Endothelial cell of umbilical vein (primary cell): ENCODE measurements around the gene TNNI3K. TPM values are rescaled to one million over a fixed set of nuclear protein-coding genes. Genes with fewer than 3 reads are reported as not detected.

ENCODE experiments used
- BruUV-seq: library from RNA; stranded (reverse); fragments of 400-500 nt; replicated peaks from 2 replicates; lab custom pipeline; 2021; lab: Mats Ljungman, UMichigan
- CTCF ChIA-PET: fragments of 300-600, 350-600 bp; sonication (Branson Sonifier 250); formaldehyde crosslinking; loops from one replicate; lab custom pipeline; 2021; ENCODE audit warnings: antibody characterized with exemption, inconsistent platforms; lab: Charles Lee
- POLR2A ChIA-PET: fragments of 300-600, 350-600 bp; sonication (Branson Sonifier 250); formaldehyde crosslinking; loops from one replicate; lab custom pipeline; 2021; ENCODE audit warnings: antibody characterized with exemption, inconsistent platforms; lab: Charles Lee
- DNase-seq: peaks from one replicate; pipeline ENCODE4 v3.0.0-alpha.2; 2011; ENCODE audit warnings: low read depth, low spot score
- FAIRE-seq: peaks from 2 replicates; lab custom pipeline; 2011; peaks lifted over from hg19 to GRCh38; lab: Jason Lieb, UNC
- H2AFZ ChIP-seq: 2 replicates; pipeline ENCODE4 v1.6.0; 2012; ENCODE audit warnings: low read depth, low read length, control low read depth, inconsistent platforms
- H3K27ac ChIP-seq: 2 replicates; pipeline ENCODE4 v1.5.1; 2011; ENCODE audit warnings: low read depth, mild to moderate bottlenecking, control low read depth, low read length, moderate library complexity; ENCODE audit not compliant: insufficient read depth
- H3K27me3 ChIP-seq, 2 experiments: 2 replicates each; pipeline versions ENCODE4 v1.6.0 to v1.6.1; 2011; ENCODE audit warnings: low read length in 2 of 2, mixed read lengths in 1 of 2; ENCODE audit not compliant: control insufficient read depth in 2 of 2, insufficient read depth in 2 of 2
- H3K36me3 ChIP-seq, 2 experiments: 2 replicates in 1 of 2; 3 replicates in 1 of 2; pipeline ENCODE4 v1.5.1; 2011; ENCODE audit warnings: low read length in 2 of 2, mild to moderate bottlenecking in 1 of 2, moderate library complexity in 1 of 2; ENCODE audit not compliant: control insufficient read depth in 2 of 2, insufficient read depth in 2 of 2; ENCODE audit errors: extremely low read depth in 1 of 2
- H3K4me1 ChIP-seq: 3 replicates; pipeline ENCODE4 v1.5.1; 2011; ENCODE audit warnings: mild to moderate bottlenecking, low read length; ENCODE audit not compliant: control insufficient read depth, insufficient read depth; ENCODE audit errors: extremely low read depth
- H3K4me2 ChIP-seq: 2 replicates; pipeline ENCODE4 v1.6.1; 2011; ENCODE audit warnings: low read length, control low read depth, mixed read lengths; ENCODE audit not compliant: insufficient read depth
- H3K4me3 ChIP-seq, 3 experiments: fragments of 200-600 bp in 1 of 3; sonication (generic), shearing (Covaris generic) in 1 of 3; replicated peaks in 1 of 3; 2 replicates each; pipeline ENCODE4 v1.5.1; 2011 to 2016; ENCODE audit warnings: control low read depth in 3 of 3, low read length in 3 of 3, mild to moderate bottlenecking in 2 of 3, inconsistent platforms in 1 of 3, low read depth in 1 of 3, moderate library complexity in 1 of 3; ENCODE audit not compliant: insufficient read depth in 1 of 3
- H3K79me2 ChIP-seq: 2 replicates; pipeline ENCODE4 v1.6.0; 2012; ENCODE audit warnings: low read length, inconsistent platforms; ENCODE audit not compliant: control insufficient read depth, insufficient read depth
- H3K9ac ChIP-seq: replicated peaks from 2 replicates; pipeline ENCODE3; 2011; ENCODE audit warnings: low read length, control low read depth; ENCODE audit not compliant: insufficient read depth; ENCODE audit errors: extremely low read depth
- H3K9me1 ChIP-seq: replicated peaks from 3 replicates; pipeline ENCODE4 v1.6.0; 2011; ENCODE audit warnings: mild to moderate bottlenecking, low read length; ENCODE audit not compliant: control insufficient read depth, insufficient read depth; ENCODE audit errors: extremely low read depth
- H3K9me3 ChIP-seq: replicated peaks from 2 replicates; pipeline ENCODE4 v1.5.1; 2012; ENCODE audit warnings: low read length, inconsistent platforms; ENCODE audit not compliant: control insufficient read depth, insufficient read depth
- H4K20me1 ChIP-seq: replicated peaks from 2 replicates; pipeline ENCODE3; 2011; ENCODE audit warnings: mild to moderate bottlenecking, low read length; ENCODE audit not compliant: control insufficient read depth, insufficient read depth; ENCODE audit errors: extremely low read depth
- EZH2 ChIP-seq: IDR thresholded peaks from 2 replicates; pipeline ENCODE4 v1.6.1; 2012; ENCODE audit warnings: borderline replicate concordance, low read depth, mild to moderate bottlenecking, moderate library complexity, low read length, inconsistent platforms; ENCODE audit not compliant: severe bottlenecking
- FOS ChIP-seq: IDR thresholded peaks from 2 replicates; pipeline ENCODE4 v1.6.1; 2011; ENCODE audit warnings: mild to moderate bottlenecking, low read length, moderate library complexity, borderline replicate concordance; ENCODE audit not compliant: insufficient read depth
- GATA2 ChIP-seq: IDR thresholded peaks from 2 replicates; pipeline ENCODE4 v1.7.0; 2011; ENCODE audit warnings: low read depth, mild to moderate bottlenecking, moderate library complexity, mixed read lengths, low read length; ENCODE audit not compliant: insufficient read length, insufficient read depth
- JUN ChIP-seq: IDR thresholded peaks from 2 replicates; pipeline ENCODE4 v1.6.1; 2011; ENCODE audit warnings: borderline replicate concordance, low read depth; ENCODE audit not compliant: insufficient read length, insufficient read depth
- MYC ChIP-seq: IDR thresholded peaks from one replicate; pipeline ENCODE4 v1.6.1; 2011; ENCODE audit warnings: mild to moderate bottlenecking, low read depth, low read length
- POLR2A ChIP-seq: IDR thresholded peaks from 2 replicates; pipeline ENCODE4 v1.6.1; 2012; ENCODE audit warnings: low read depth, mild to moderate bottlenecking, control low read depth, low read length
- POLR2AphosphoS5 ChIP-seq: IDR thresholded peaks from 2 replicates; pipeline ENCODE4 v1.6.1; 2012; ENCODE audit warnings: low read depth, mild to moderate bottlenecking, control low read depth, low read length, moderate library complexity; ENCODE audit not compliant: insufficient read depth
- dilution Hi-C: fragments of 300-500 bp; cut with MboI; formaldehyde crosslinking; loops from one replicate; pipeline ENCODE4 v1.15.0; 2019; ENCODE audit warnings: low sequenced_read_pairs; ENCODE audit not compliant: extremely low pct_ligation_motif_present
- intact Hi-C: fragments of 100-400 bp; cut with micrococcal nuclease; formaldehyde crosslinking; loops from one replicate; pipeline ENCODE4 v1.10.0; 2022
- polyA plus RNA-seq, 4 experiments: library from polyadenylated mRNA; depleted of rRNA in 3 of 4; stranded (reverse) in 3 of 4; unstranded in 1 of 4; fragments of >200 nt; gene quantifications; 2 replicates each; pipeline versions ENCODE4 v1.2.1 to v1.2.3, GENCODE V29; 2011 to 2012; ENCODE audit warnings: missing spikeins in 1 of 4
- total RNA-seq: library from RNA; stranded (reverse); gene quantifications from 2 replicates; pipeline ENCODE4 v1.2.3, GENCODE V29; 2021
- TF ChIP-seq, protein P1 (sequence below), 2 donors: IDR thresholded peaks; 1 replicate in 1 of 2; 2 replicates in 1 of 2; pipeline ENCODE4 v1.5.1; 2011; ENCODE audit warnings: low read length in 2 of 2, mild to moderate bottlenecking in 2 of 2, moderate library complexity in 2 of 2, control low read depth in 1 of 2, inconsistent platforms in 1 of 2, low read depth in 1 of 2; ENCODE audit not compliant: insufficient read depth in 1 of 2; ENCODE audit errors: extremely low read depth in 1 of 2
- TF ChIP-seq, protein P2 (sequence below): IDR thresholded peaks from 2 replicates; pipeline ENCODE4 v1.6.1; 2011; ENCODE audit not compliant: insufficient read depth, insufficient read length

Gene TNNI3K
- total and polyA plus RNA-seq, 2 donors (not counting 3 experiments of a cell fraction or from before 2014, with no cell fraction given) = 0.69 TPM; not detected in 1

DNA sequence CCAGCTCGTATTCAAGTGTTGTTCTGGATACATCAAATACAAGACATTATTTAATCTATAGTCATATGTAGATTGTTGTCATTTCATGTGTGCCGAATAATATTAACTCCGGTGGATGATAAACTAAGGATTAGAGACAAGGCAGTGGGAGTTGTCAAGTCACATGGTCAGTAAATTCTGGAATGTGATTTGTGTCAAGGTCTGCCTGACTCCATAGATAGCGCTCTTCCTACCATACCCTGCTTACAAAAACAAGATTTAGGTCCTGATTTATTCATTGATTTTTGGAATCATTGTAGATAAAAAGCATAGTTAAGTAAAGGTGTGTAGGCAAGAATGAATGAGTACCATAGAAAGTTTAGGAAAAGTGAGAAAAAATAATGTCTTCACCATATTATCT lies 2.6 kb downstream of the TNNI3K start:
- intact Hi-C loops = no loop called here
- H3K27ac ChIP-seq = no peak overlapping the region
- TF ChIP-seq, protein P1, sequence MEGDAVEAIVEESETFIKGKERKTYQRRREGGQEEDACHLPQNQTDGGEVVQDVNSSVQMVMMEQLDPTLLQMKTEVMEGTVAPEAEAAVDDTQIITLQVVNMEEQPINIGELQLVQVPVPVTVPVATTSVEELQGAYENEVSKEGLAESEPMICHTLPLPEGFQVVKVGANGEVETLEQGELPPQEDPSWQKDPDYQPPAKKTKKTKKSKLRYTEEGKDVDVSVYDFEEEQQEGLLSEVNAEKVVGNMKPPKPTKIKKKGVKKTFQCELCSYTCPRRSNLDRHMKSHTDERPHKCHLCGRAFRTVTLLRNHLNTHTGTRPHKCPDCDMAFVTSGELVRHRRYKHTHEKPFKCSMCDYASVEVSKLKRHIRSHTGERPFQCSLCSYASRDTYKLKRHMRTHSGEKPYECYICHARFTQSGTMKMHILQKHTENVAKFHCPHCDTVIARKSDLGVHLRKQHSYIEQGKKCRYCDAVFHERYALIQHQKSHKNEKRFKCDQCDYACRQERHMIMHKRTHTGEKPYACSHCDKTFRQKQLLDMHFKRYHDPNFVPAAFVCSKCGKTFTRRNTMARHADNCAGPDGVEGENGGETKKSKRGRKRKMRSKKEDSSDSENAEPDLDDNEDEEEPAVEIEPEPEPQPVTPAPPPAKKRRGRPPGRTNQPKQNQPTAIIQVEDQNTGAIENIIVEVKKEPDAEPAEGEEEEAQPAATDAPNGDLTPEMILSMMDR (IDR thresholded peaks at IDR 0.05; ENCODE audit: extremely low read depth in 1 of 2, insufficient read depth in 1 of 2, low read depth in 1 of 2, low read length in 2 of 2) = no peak
- TF ChIP-seq, protein P2, sequence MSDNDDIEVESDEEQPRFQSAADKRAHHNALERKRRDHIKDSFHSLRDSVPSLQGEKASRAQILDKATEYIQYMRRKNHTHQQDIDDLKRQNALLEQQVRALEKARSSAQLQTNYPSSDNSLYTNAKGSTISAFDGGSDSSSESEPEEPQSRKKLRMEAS = no peak
- no peak for TF ChIP-seq MYC
- TF ChIP-seq JUN = no peak
- TF ChIP-seq GATA2 = no peak
- no peak for TF ChIP-seq POLR2AphosphoS5
- no peak for TF ChIP-seq EZH2
- no peak for TF ChIP-seq POLR2A
- TF ChIP-seq FOS = no peak

More for the DNA sequence above, 2.6 kb downstream of the TNNI3K start:
- Histone ChIP-seq H3K9me3 (no peaks in the 10 kb centered on the region), H3K4me1 (no peaks in the 10 kb centered on the region), H3K9ac (no peak overlapping the region), H3K4me2 (no peak overlapping the region), H3K79me2 (no peaks in the 10 kb centered on the region), H3K9me1 (no peaks in the 10 kb centered on the region), H3K27me3 (no peaks in the 10 kb centered on the region), H4K20me1 (no peaks in the 10 kb centered on the region), H3K36me3 (no peaks in the 10 kb centered on the region), H2AFZ (no peak overlapping the region), H3K4me3 (no peak overlapping the region)
- POLR2A ChIA-PET = no interaction called here
- dilution Hi-C loops = no loop called here
- DNase-seq (no peak), FAIRE-seq (no peak)
- CTCF ChIA-PET = no interaction called here
- no TSS peak for BruUV-seq
